ENCODE results near the gene MSI2.

The MSI2 gene

GRCh38 chr17:57266902-57267311, 10.6 kb downstream of the MSI2 start:
- no peak for DNase-seq
- intact Hi-C loops (cut with DNase I): no loop called here

DNA sequence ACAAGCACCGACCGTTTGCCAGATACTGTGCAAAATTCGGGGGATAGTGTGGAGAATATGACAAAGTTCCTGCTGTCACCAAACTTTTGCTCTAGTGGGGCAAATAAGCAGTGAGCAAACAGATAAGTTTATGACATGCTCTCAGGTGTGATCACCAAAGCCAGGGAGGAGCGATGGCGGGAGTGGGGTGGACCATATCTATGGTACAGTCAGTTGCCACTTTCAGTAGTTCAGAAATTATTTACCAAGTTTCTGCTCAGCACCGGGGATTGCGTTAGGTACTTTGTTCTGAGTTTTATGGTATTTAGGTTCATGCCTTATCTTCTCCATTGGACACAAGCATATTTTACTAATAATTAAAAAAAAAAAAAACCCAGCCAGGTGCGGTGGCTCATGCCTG, 11.9 kb downstream of the MSI2 start:
- intact Hi-C loops (cut with DNase I): no loop called here

DNA sequence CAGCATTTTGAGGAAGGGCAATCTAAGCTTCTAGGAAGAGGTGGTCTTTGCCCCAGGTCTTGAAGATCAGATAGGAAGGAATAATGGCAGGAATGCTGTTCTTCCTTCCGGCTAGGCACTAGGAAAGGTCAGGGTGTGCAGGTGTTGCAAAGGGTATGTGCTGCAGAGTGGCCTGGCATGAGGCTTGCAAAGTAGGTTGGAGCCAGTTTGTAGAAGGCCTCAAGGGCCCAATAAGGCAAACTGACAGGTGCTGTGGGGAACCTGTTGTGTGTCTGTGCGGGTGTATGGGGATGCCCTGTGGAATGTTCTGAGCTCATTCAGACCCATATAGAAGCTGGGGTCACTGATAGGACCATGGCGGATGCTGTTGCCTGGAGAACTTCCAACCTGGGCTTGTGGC, 12.7 kb downstream of the MSI2 start:
- no peak for DNase-seq
- intact Hi-C loops (cut with DNase I): no loop called here

More for the DNA sequence above, 11.9 kb downstream of the MSI2 start:
- DNase-seq: no peak

DNA sequence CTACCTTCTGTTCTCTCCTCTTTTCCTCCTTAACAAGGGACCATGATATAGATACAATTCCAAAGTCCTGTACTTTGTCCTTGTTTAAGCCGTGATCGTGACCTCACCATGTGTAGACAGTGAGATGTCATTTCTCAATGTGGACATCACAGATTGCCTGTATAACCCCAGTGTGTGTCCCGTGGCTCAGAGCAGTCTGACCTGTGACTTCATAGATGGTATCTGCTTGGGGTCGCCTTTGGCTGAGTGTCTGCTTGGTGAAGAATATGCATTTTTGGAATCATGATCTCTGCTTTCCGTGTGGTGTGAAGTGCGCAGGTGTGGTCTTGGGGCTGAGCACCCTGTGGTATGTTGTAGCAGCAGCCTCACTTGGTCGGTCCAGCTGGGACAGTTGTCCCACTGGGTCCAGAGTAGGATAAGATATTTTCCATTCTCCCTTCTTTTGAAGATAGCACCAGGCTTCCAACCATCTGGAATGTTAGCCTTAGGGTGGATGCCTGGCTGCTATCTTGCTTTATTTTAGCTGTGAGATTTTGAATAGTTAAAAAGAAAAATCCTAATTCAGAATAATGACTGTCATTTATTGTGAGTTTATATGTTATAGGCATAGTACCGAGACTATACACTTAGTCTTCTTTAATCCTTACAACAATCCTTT, 13.4 kb downstream of the MSI2 start:
- intact Hi-C loops (cut with DNase I): no loop called here

GRCh38 chr17:57270801-57271245, 14.5 kb downstream of the MSI2 start:
- intact Hi-C loops (cut with DNase I): no loop called here
- no peak for DNase-seq

More for the DNA sequence above, 13.4 kb downstream of the MSI2 start:
- DNase-seq: no peak

DNA sequence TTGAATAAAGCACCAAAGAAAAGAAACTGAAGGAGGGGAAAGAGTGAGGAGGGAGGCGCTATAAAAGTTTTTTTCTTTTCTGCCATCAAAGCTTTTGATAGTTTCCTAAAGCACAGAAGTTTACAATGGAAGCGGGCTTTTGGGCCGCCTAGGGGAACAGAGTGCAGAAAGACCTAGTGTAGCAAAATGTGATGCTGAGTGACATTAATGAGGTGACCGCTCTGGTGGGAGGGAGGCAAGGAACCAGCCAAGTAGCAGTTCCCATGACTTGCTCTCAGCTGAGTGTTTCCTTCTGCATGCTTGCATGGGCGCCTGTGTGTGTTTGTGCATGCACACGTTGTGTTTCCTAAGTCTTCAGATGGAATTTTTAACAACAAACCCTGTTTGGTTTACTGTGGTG, 15.5 kb downstream of the MSI2 start:
- intact Hi-C loops (cut with DNase I): no loop called here
- DNase-seq: peak in 4 of 10 donors; percentile 34 to 76 (median 48)

DNA sequence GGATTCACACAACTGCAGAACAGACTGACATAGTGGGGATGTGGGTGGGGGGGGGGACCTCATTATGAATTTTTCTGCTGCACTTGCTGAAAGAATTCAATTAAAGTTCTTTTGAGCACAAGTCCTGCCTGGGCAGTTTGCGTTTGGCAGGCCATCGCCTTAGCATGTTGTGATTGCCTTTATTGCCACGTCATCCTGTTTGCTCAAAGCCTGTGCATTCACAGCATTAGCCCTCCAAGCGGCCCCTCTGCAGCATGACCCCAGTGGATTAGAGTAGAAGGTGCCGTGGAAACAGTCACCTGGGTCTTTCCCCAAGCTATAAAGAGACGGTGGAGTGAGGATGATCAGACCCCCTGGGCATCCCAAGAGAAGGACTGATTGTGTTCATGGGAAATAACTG, 17.2 kb downstream of the MSI2 start:
- DNase-seq: no peak
- intact Hi-C loops (cut with DNase I): no loop called here

GRCh38 chr17:57274162-57274561, 17.8 kb downstream of the MSI2 start:
- intact Hi-C loops (cut with DNase I): no loop called here
- DNase-seq: no peak

GRCh38 chr17:57275071-57275764, 18.9 kb downstream of the MSI2 start:
- no peak for DNase-seq
- intact Hi-C loops (cut with DNase I): no loop called here

DNA sequence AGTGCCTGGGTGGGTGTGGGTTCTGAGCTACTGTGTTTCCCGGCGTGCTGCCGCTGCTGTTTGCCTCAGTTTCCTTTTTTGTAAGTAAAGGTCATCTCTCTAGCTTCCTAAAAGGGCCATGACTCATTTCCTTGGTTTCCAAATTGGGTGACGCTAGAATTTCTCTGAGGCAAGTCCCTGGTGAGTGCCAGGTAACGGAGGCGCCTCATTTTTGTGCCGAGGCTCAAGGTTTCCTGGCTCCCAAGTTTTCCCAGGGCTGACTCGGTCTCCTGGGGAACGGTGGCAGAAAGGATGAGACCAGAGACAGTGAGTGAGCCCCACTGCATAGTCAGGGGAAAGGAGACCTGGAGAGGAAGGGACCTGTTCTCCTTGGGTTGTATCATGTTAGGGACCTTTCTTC, 20.3 kb downstream of the MSI2 start:
- peak in 1 of 10 donors; percentile 60 for DNase-seq
- intact Hi-C loops (cut with DNase I): no loop called here

DNA sequence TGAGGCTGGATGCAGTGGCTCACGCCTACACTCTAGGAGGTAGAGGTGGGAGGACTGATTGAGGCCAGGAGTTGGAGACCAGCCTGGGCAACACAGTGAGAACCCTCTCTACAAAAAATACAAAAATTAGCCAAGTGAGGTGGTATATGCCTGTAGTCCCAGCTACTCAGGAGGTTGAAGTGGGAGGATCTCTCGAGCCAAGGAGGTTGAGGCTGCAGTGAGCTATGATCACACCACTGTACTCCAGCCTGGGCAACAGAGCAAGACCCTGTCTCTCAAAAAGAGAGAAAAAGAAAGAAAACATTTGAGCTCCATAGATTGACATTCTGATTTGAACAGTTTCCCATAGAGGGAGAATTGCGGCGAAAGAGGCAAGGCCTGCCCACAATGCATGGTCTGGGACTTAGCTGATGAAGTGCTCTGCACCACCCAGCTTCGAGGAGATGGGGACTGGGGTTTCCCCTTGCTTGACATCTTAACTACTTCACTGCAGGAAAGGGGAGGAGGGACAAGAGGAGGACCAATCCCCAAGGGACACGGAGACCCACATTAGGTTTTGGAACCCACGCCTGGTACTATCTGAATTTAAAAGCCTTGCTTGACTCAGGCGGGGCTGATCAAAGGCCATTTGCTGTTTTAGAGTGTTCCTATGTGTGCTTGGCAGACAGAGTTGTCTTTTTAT, 21.7 kb downstream of the MSI2 start:
- intact Hi-C loops (cut with DNase I): no loop called here
- no peak for DNase-seq

DNA sequence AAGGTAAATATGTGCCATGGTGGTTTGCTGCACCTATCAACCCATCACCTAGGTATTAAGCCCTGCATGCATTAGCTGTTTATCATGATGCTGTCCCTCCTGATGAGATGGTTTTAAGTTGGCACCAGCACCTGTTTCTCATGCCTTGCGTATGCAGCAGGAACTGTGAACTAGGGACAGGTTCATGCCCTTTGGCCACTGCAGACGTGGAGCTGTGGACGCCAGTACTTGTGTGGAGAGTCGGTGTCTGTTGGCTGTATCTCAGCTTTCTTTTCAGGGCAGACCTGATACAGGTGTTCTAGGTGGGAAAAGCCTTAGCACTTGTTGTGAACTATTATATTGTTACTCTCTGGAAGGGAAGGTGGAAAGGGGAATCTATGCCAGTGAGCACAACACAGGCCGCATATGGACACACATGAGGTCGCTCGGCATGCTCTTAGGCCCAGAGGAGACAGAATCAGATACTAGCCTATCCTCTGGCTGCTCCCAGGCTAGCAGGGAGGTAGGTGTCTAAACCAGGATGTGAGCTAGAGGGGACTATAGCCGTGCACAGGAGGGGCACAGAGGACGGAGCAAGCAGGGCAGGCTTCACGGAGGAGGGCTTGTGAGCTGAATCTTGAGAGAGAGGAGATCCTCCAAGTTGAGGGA, 22.5 kb downstream of the MSI2 start:
- intact Hi-C loops (cut with DNase I): no loop called here

DNA sequence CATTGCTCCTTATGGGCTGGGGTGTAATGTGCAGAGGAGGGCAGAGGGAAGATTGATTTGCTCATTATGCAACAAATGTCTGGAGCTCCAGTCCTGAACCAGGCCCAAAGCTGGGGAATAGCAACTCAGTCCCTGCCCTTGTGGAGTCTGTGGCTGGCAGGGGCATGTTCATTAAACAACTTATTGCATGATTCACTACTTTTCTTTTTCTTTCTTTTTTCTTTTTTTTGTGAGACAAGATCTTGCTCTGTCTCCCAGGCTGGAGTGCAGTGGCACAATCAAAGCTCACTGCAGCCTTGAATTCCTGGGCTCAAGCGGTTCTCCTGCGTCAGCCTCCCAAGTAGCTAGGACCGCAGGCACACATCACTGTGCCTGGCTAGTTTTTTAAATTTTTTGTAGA, 23.1 kb downstream of the MSI2 start:
- peak in 1 of 10 donors; percentile 66 for DNase-seq
- intact Hi-C loops (cut with DNase I): no loop called here

More for the DNA sequence above, 22.5 kb downstream of the MSI2 start:
- no peak for DNase-seq

DNA sequence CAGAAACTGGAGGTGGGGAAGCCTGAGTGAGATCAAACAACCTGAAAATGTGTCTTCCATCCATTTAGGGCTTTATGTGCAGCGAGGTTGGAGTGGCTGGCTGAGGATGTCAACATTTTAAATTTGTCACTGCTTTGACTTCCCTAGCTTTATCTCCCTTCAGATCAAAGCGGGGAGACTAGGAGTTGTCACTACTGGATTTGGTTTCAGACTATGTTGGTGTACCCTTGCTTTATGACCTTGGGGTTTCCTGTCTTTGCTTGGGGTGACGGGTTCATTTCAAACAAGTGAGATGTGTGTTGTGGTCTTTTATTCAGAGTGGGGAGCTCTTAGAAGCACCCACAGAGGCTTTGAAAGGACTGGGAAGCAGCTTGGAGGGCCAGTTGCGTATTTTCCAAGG, 25.6 kb downstream of the MSI2 start:
- no peak for DNase-seq
- intact Hi-C loops (cut with DNase I): no loop called here

DNA sequence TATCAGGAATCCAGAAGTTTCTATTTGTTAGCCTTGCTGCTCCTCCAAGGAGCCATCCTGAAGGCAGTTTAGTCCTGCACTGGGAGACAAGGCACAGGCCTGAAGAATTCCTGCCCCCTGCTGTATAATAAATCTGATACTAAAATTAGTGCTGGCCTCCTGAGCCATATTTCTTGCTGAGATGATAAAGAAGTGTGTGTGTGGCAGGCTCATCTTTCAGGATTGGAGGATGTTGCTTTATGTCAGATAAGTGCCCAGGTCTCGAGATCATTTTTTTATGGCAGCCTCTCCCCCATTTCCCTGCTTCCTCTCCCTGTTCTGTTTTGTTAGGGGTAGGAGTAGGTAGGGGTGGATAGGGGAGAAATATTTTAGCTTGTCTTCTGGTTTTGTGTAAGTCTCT, 26.0 kb downstream of the MSI2 start:
- intact Hi-C loops (cut with DNase I): no loop called here
- no peak for DNase-seq

DNA sequence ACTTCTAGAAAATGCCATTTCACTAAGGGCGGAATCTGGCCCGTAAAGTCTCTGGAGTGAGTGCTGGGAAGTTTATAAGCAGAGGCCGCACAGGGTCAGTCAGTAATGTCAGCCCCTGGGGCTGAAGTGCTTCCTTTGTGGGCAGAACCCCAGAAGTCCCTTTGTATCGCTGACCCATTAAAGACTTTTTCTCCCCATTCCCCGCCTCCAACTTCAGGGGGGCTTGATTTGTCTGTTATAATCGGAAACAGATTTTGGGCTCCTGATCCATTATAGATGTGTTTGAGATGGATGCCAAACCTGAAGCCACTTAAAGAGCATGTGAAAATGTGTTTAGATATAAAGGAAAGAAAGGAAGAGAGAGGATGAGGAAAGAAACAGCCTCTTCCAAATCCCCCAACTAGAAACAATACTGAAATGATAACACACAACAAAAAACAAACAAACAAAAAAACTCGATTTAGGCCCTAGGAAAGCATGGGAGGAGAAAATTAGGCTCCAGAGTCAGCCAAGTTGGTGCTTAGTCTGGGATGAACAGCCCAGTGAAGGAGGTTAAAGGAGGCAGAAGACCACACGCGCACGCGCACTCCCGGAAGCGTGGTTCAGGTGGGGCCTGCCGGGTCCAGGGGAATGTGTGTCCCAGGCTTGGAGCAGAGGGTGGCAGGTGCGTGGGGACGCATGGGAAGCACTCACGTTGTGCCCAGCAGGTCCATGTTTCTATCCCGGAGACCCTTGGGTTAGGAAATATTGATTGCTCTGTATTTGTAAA, 27.1 kb downstream of the MSI2 start:
- intact Hi-C loops (cut with DNase I): no loop called here

DNA sequence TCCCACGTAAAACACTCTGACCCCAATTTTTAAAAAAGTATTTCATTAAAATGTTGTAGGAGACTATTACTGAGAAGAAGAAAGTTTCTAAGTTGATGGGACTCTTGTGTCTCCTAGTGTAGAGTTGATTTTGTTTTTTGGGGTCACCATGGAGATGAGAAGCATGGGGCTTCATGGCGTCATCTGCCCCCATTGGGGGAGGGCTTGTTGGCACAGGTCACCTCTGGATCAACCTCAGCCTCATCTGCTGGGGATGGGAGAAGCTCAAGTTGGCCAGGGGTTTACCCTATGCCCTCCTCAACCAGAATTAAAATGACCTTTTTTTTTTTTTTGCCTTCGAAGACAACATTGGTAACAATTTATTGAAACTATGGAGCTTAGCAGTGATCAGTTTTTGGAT, 28.3 kb downstream of the MSI2 start:
- intact Hi-C loops (cut with DNase I): no loop called here
- DNase-seq: no peak

More for the DNA sequence above, 27.1 kb downstream of the MSI2 start:
- no peak for DNase-seq

- peak in 1 of 10 donors; percentile 60 for DNase-seq
- intact Hi-C loops (cut with DNase I): no loop called here
These were observed 28.8 kb downstream of the MSI2 start for GRCh38 chr17:57284984-57285646.

GRCh38 chr17:57285701-57286100, 29.4 kb downstream of the MSI2 start:
- intact Hi-C loops (cut with DNase I): no loop called here
- DNase-seq: no peak
